Tibial nerve (tissue), 4 donors: ENCODE data around the gene CACNG8.

Experiments
- EP300 ChIP-seq, 2 donors: sonication (generic); formaldehyde crosslinking; IDR thresholded peaks; one replicate each; pipeline ENCODE4 v1.6.1; 2017; ENCODE audit warnings: antibody characterized with exemption in 2 of 2, mild to moderate bottlenecking in 1 of 2
- POLR2A ChIP-seq, 2 donors: fragments of 450-650 bp; IDR thresholded peaks; one replicate each; pipeline ENCODE4 v1.6.1; 2017; ENCODE audit warnings: antibody characterized with exemption in 2 of 2, mild to moderate bottlenecking in 2 of 2, moderate library complexity in 2 of 2
- TF ChIP-seq, protein P1 (sequence below), 5 experiments: fragments of 200-600 bp in 3 of 5; fragments of 450-650 bp in 2 of 5; sonication (generic) in 3 of 5; IDR thresholded peaks; one replicate each; pipeline ENCODE4 v1.5.1; 2016 to 2019; ENCODE audit warnings: antibody characterized with exemption in 5 of 5, mild to moderate bottlenecking in 3 of 5, moderate library complexity in 2 of 5

DNA sequence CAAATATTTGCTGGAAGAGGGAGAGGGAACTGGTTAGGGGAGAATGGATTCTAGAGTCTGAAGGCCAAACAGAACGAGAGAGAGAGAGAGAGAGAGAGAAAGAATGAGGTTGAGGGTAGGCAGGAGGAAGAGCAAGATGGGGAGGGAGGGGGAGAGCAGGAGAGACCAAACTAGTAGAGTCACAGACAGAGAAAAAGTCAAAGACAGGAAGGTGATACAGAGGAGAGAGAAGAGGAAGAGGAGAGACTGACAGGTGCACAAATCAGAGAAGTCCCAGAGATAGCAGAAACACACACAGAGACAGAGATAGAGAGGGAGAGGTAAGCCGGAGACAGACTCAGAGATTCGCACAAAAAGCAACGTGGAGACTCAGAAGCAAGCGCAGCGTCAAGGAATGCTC lies 23.1 kb downstream of the CACNG8 start:
- TF ChIP-seq POLR2A (IDR thresholded peaks at IDR 0.05), result no peak
- no peak for TF ChIP-seq EP300 (IDR thresholded peaks at IDR 0.05)
- TF ChIP-seq, protein P1, sequence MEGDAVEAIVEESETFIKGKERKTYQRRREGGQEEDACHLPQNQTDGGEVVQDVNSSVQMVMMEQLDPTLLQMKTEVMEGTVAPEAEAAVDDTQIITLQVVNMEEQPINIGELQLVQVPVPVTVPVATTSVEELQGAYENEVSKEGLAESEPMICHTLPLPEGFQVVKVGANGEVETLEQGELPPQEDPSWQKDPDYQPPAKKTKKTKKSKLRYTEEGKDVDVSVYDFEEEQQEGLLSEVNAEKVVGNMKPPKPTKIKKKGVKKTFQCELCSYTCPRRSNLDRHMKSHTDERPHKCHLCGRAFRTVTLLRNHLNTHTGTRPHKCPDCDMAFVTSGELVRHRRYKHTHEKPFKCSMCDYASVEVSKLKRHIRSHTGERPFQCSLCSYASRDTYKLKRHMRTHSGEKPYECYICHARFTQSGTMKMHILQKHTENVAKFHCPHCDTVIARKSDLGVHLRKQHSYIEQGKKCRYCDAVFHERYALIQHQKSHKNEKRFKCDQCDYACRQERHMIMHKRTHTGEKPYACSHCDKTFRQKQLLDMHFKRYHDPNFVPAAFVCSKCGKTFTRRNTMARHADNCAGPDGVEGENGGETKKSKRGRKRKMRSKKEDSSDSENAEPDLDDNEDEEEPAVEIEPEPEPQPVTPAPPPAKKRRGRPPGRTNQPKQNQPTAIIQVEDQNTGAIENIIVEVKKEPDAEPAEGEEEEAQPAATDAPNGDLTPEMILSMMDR (IDR thresholded peaks at IDR 0.05), result no peak
